GM12878 (cell line): ENCODE results near the gene BPIFB3. TPM values are rescaled to one million over a fixed set of nuclear protein-coding genes. Genes with fewer than 3 reads are reported as not detected.

Experiments
- CUX1 ChIP-seq: IDR thresholded peaks from 2 replicates; pipeline ENCODE4 v1.6.1; 2012; ENCODE audit warnings: improper control_type of control experiment, low read depth, low read length; ENCODE audit not compliant: insufficient replicate concordance
- FOS ChIP-seq: IDR thresholded peaks from 3 replicates; pipeline ENCODE4 v1.6.1; 2011; ENCODE audit warnings: borderline replicate concordance; ENCODE audit not compliant: insufficient read length; ENCODE audit errors: extremely low read depth
- FOXK2 ChIP-seq: fragments of 450-650 bp; IDR thresholded peaks from 2 replicates; pipeline ENCODE4 v1.6.1; 2017; ENCODE audit warnings: mild to moderate bottlenecking, moderate library complexity
- IRF3 ChIP-seq: fragments of 450-650 bp; IDR thresholded peaks from 2 replicates; pipeline ENCODE4 v1.6.1; 2014; ENCODE audit warnings: mild to moderate bottlenecking
- KLF5 ChIP-seq: fragments of 450-650 bp; IDR thresholded peaks from 2 replicates; pipeline ENCODE4 v1.6.1; 2014; ENCODE audit warnings: mild to moderate bottlenecking; ENCODE audit not compliant: partially characterized antibody
- PAX5 ChIP-seq: IDR thresholded peaks from 2 replicates; pipeline ENCODE4 v1.6.1; 2011; ENCODE audit warnings: low read depth, low read length, borderline replicate concordance
- RFX5 ChIP-seq: IDR thresholded peaks from 2 replicates; pipeline ENCODE4 v1.6.1; 2011; ENCODE audit warnings: low read depth, low read length, improper control_type of control experiment
- SREBF2 ChIP-seq: IDR thresholded peaks from 2 replicates; pipeline ENCODE4 v1.6.1; 2012; ENCODE audit warnings: mild to moderate bottlenecking, low read length
- TARDBP ChIP-seq: IDR thresholded peaks from 2 replicates; pipeline ENCODE4 v1.6.1; 2016; ENCODE audit warnings: borderline replicate concordance
- polyA plus RNA-seq, 11 experiments: library from polyadenylated mRNA; depleted of rRNA in 4 of 11; unstranded in 6 of 11; stranded (reverse) in 5 of 11; fragments of >200 nt; fragmentation: Nextera tagmentation in 4 of 11; fragmentation: Illumina TruSeq in 1 of 11; extraction: Ambion mirVana in 4 of 11; extraction: Trizol in 1 of 11; gene quantifications; 1 replicate in 1 of 11; 2 replicates in 10 of 11; pipeline versions ENCODE4 v1.2.1 to v1.2.3, GENCODE V29; 2011 to 2016; ENCODE audit warnings: inconsistent platforms in 2 of 11, missing spikeins in 2 of 11, low read depth in 1 of 11
- total RNA-seq, 4 experiments: library from RNA; depleted of rRNA in 3 of 4; stranded (reverse); fragments of >200 nt in 3 of 4; fragmentation: Illumina TruSeq in 1 of 4; extraction: Trizol in 1 of 4; gene quantifications; 2 replicates each; pipeline versions ENCODE4 v1.2.1 to v1.2.3, GENCODE V29; 2013 to 2021

Gene BPIFB3
- total and polyA plus RNA-seq, 10 of the 15 experiments (the other 5 are each of a cell fraction or from before 2014, with no cell fraction given), result not detected

GRCh38 chr20:33032555-33032954 lies 21.1 kb upstream of the BPIFB3 start (continued):
- TF ChIP-seq CUX1 (no peak), KLF5 (no peak), RFX5 (no peak), PAX5 (no peak), TARDBP (no peak), FOXK2 (no peak), SREBF2 (no peak), IRF3 (no peak), FOS (no peak)
